Stimulated activated naive CD8-positive, alpha-beta T cell treated with anti-CD3 and anti-CD28 coated beads, Interleukin-15, amount 100 ng/mL, for 72 hours (primary cell): ENCODE measurements around the gene PNPLA7.
"Not testable (repeated sequence)": the region's sequence is repeated elsewhere in the genome, so short reads cannot be mapped to it uniquely, and the experiment has no call there.

Experiments used
- ATAC-seq: fragments of 150-1000 bp; cut with Tn5 transposase; 2 replicates; pipeline ENCODE4 v1.10.0; 2021; ENCODE audit warnings: mild to moderate bottlenecking, moderate library complexity
- DNase-seq, 2 donors: peaks; one replicate each; pipeline ENCODE4 v3.0.0; 2021 to 2022
- H3K27ac Mint-ChIP-seq, 2 donors: one replicate each; pipeline ENCODE4 v1.8.0; 2022; ENCODE audit warnings: mild to moderate bottlenecking in 2 of 2, mixed read lengths in 2 of 2, moderate library complexity in 2 of 2
- H3K27me3 Mint-ChIP-seq: one replicate; pipeline ENCODE4 v1.8.0; 2022; ENCODE audit warnings: mixed read lengths
- H3K4me1 Mint-ChIP-seq: one replicate; pipeline ENCODE4 v1.8.0; 2022; ENCODE audit warnings: mild to moderate bottlenecking, mixed read lengths
- H3K4me3 Mint-ChIP-seq, 2 donors: one replicate each; pipeline ENCODE4 v1.8.0; 2022; ENCODE audit warnings: mild to moderate bottlenecking in 2 of 2, mixed read lengths in 2 of 2, moderate library complexity in 1 of 2
- H3K9me3 Mint-ChIP-seq, 2 donors: one replicate each; pipeline ENCODE4 v1.8.0; 2022; ENCODE audit warnings: mixed read lengths in 2 of 2

The PNPLA7 gene

DNA sequence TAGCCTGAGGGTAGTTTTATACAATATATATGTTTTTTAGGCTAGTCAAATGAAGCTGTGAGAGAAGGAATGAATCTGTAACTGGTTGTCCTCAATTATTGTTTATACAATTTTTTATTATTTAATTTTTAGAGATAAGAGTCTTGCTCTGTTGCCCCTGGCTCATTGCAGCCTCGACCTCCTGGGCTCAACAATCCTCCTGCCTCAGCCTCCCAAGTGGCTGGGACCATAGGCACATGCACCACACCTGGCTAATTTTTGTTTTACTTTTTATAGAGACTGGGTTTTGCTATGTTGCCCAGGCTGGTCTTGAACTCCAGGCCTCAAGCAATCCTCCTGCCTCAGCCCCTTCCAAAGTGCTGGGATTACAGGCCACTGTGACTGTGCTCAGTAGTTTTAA, 4.1 kb upstream of the PNPLA7 start:
- Mint-ChIP-seq H3K27me3 (no peaks in the 10 kb centered on the region), H3K4me3 (no peak overlapping the region), H3K27ac (no peak overlapping the region), H3K9me3 (no peaks in the 10 kb centered on the region), H3K4me1 (peaks cover 18% of the 10 kb centered on the region)
- DNase-seq (no peak), ATAC-seq (no peak)

DNA sequence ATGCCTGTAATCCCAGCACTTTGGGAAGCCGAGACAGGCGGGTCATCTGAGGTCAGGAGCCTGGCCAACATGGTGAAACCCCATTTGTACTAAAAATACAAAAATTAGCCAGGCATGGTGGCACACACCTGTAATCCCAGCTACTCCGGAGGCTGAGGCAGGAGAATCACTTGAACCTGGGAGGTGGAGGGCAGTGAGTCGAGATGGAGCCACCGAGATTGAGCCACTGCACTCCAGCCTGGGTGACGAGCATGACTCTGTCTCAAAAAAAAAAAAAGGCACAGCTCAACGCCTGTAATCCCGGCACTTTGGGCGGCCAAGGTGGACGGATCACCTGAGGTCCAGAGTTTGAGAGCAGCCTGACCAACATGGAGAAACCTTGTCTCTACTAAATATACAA, 3.5 kb upstream of the PNPLA7 start:
- not testable (repeated sequence) for H3K9me3 Mint-ChIP-seq, H3K4me3 Mint-ChIP-seq, H3K27me3 Mint-ChIP-seq, H3K27ac Mint-ChIP-seq, ATAC-seq, DNase-seq
- H3K4me1 Mint-ChIP-seq, result peaks cover 22% of the 10 kb centered on the region

- H3K27me3 Mint-ChIP-seq, result no peaks in the 10 kb centered on the region
- H3K9me3 Mint-ChIP-seq, result no peaks in the 10 kb centered on the region
- peak overlapping the region; percentile 65 to 87 for H3K27ac Mint-ChIP-seq
- DNase-seq (peak in 1 of 2 donors; percentile 41), ATAC-seq (peak; percentile 34)
- H3K4me1 Mint-ChIP-seq, result peaks cover 32% of the 10 kb centered on the region
- peak overlapping the region; percentile 84 to 91 for H3K4me3 Mint-ChIP-seq
Observed at GRCh38 chr9:137552022-137552768, 2.0 kb upstream of the PNPLA7 start.

GRCh38 chr9:137551264-137552021, 1.2 kb upstream of the PNPLA7 start, which contains the start of gene MRPL41:
Gene MRPL41 (plus strand): TSS chr9:137551879. CDS start chr9:137552082, 203 bp downstream.
- H3K9me3 Mint-ChIP-seq, result no peaks in the 10 kb centered on the region
- DNase-seq, result peak; percentile 81 to 90
- H3K27ac Mint-ChIP-seq, result peak within 1 kb of the TSS; percentile 65 to 87
- peaks cover 32% of the 10 kb centered on the region for H3K4me1 Mint-ChIP-seq
- H3K4me3 Mint-ChIP-seq, result peak within 1 kb of the TSS; percentile 84 to 91
- peak; percentile 95 for ATAC-seq
- no peaks in the 10 kb centered on the region for H3K27me3 Mint-ChIP-seq

- DNase-seq, H3K9me3 Mint-ChIP-seq, H3K27ac Mint-ChIP-seq, H3K27me3 Mint-ChIP-seq: not testable (repeated sequence)
- ATAC-seq, result peak; percentile 4
- Mint-ChIP-seq H3K4me1 (peaks cover 32% of the 10 kb centered on the region), H3K4me3 (peak overlapping the region; percentile 72 to 84)
Observed at GRCh38 chr9:137550958-137551263, 709 bp upstream of the PNPLA7 start.

DNA sequence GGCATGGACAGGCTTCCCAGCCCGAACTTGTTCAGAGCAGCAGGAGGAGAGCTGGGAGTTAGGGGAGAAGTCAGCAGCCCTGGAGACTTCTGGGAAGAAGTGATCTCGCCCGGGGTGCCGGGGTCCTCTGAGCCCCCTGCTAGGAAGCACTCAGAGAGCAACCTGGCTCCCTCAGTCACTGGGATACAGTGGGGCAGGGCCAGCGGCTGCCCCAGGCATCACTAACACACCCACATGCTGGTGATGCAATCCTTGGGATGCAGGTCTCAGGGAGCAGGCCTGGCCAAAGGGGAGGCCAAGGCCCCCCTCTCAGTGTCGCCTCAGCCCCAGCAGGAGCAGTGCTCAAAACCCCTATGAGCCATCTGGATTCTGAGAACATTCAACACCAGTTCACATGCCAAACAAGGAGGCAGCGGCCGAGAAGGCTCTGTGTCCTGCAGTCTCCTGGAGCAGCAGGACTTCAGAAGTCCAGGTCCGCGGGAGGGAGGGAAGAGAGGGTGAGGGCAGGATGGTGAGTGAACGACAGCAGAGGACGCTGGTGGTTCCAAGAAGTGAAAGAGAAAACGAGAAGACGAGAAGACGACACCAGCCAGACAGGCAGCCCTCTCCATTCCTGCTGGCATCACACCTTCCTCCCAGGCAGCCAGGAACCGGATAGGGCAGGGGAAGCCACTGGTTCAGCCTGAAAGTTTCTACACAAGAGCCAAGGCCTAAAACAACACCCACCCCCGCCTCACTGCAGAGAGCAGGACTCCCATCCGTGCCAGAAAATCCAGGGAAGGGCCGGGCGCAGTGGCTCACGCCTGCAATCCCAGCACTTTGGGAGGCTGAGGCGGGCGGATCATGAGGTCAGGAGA, 2.3 kb downstream of the PNPLA7 start:
- DNase-seq, result no peak
- Mint-ChIP-seq H3K4me3 (no peak overlapping the region), H3K9me3 (no peaks in the 10 kb centered on the region), H3K27me3 (no peaks in the 10 kb centered on the region), H3K27ac (peak overlapping the region in 1 of 2 donors; percentile 42), H3K4me1 (peaks cover 40% of the 10 kb centered on the region)
- no peak for ATAC-seq

GRCh38 chr9:137545123-137545522, 5.1 kb downstream of the PNPLA7 start:
- no peak overlapping the region for H3K27ac Mint-ChIP-seq
- no peaks in the 10 kb centered on the region for H3K9me3 Mint-ChIP-seq
- DNase-seq (no peak), ATAC-seq (no peak)
- peaks cover 28% of the 10 kb centered on the region for H3K4me1 Mint-ChIP-seq
- no peak overlapping the region for H3K4me3 Mint-ChIP-seq
- no peaks in the 10 kb centered on the region for H3K27me3 Mint-ChIP-seq

- H3K27ac Mint-ChIP-seq, result peak overlapping the region in 1 of 2 donors; percentile 83
- H3K9me3 Mint-ChIP-seq, result no peaks in the 10 kb centered on the region
- DNase-seq (no peak), ATAC-seq (peak; percentile 31)
- no peak overlapping the region for H3K4me3 Mint-ChIP-seq
- no peaks in the 10 kb centered on the region for H3K27me3 Mint-ChIP-seq
- H3K4me1 Mint-ChIP-seq, result peaks cover 22% of the 10 kb centered on the region
Observed at GRCh38 chr9:137544176-137544760, 5.9 kb downstream of the PNPLA7 start.

- DNase-seq (no peak), ATAC-seq (no peak)
- Mint-ChIP-seq H3K27me3 (no peaks in the 10 kb centered on the region), H3K4me3 (no peak overlapping the region), H3K27ac (peak overlapping the region in 1 of 2 donors; percentile 13), H3K9me3 (no peaks in the 10 kb centered on the region), H3K4me1 (peaks cover 16% of the 10 kb centered on the region)
Observed at GRCh38 chr9:137543237-137543963, 6.8 kb downstream of the PNPLA7 start.

DNA sequence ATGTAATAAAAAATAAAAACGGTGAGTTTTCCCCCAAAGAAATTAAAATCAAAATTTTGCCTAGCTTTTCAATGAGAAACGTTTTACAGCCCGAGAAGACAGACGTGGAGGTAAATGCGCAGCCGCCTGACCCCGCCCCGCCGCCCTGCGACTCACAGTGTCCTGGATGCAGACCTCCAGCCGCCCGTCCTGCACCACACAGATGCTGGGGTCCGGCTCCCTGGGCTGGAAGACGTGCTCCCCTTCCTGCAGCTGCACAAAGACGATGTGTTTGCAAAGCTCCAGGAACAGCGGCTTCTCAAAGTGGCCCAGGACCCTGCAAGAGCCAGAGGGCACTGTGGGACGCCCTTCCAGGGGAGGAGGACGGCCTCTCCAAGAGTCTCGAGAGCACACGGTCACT, 7.7 kb downstream of the PNPLA7 start:
- Mint-ChIP-seq H3K4me1 (peaks cover 12% of the 10 kb centered on the region), H3K9me3 (peaks cover 0 to 4% of the 10 kb centered on the region in 2 donors), H3K4me3 (no peak overlapping the region), H3K27ac (no peak overlapping the region), H3K27me3 (no peaks in the 10 kb centered on the region)
- ATAC-seq (no peak), DNase-seq (no peak)

GRCh38 chr9:137540536-137540935, 9.7 kb downstream of the PNPLA7 start:
- Mint-ChIP-seq H3K4me3 (no peak overlapping the region), H3K9me3 (peaks cover 0 to 16% of the 10 kb centered on the region in 2 donors), H3K4me1 (peaks cover 28% of the 10 kb centered on the region), H3K27ac (no peak overlapping the region), H3K27me3 (no peaks in the 10 kb centered on the region)
- no peak for ATAC-seq
- no peak for DNase-seq

- no peak for ATAC-seq
- peaks cover 39% of the 10 kb centered on the region for H3K4me1 Mint-ChIP-seq
- peaks cover 0 to 16% of the 10 kb centered on the region in 2 donors for H3K9me3 Mint-ChIP-seq
- peak overlapping the region in 1 of 2 donors; percentile 19 for H3K4me3 Mint-ChIP-seq
- H3K27me3 Mint-ChIP-seq, result no peaks in the 10 kb centered on the region
- no peak for DNase-seq
- no peak overlapping the region for H3K27ac Mint-ChIP-seq
Observed at GRCh38 chr9:137538058-137538457, 12.1 kb downstream of the PNPLA7 start.

GRCh38 chr9:137536594-137537131, 13.5 kb downstream of the PNPLA7 start:
- DNase-seq, result peak in 1 of 2 donors; percentile 39

GRCh38 chr9:137535120-137535428, 15.1 kb downstream of the PNPLA7 start:
- Mint-ChIP-seq H3K9me3 (peaks cover 0 to 16% of the 10 kb centered on the region in 2 donors), H3K27me3 (no peaks in the 10 kb centered on the region), H3K4me3 (peak overlapping the region; percentile 3 to 42), H3K27ac (peak overlapping the region in 1 of 2 donors; percentile 71), H3K4me1 (peaks cover 39% of the 10 kb centered on the region)
- ATAC-seq (no peak), DNase-seq (no peak)

More at GRCh38 chr9:137536594-137537131, 13.5 kb downstream of the PNPLA7 start:
- peaks cover 0 to 16% of the 10 kb centered on the region in 2 donors for H3K9me3 Mint-ChIP-seq
- peak overlapping the region; percentile 50 to 86 for H3K27ac Mint-ChIP-seq
- peak overlapping the region; percentile 13 to 17 for H3K4me3 Mint-ChIP-seq
- H3K4me1 Mint-ChIP-seq, result peaks cover 39% of the 10 kb centered on the region
- ATAC-seq, result peak; percentile 60
- H3K27me3 Mint-ChIP-seq, result not testable (repeated sequence)
